ENCODE measurements around the gene GABRG3. TPM values are rescaled to one million over a fixed set of nuclear protein-coding genes. Genes with fewer than 3 reads are reported as not detected.

Gene GABRG3
- total and polyA plus RNA-seq, 10 of the 15 experiments (the other 5 are each of a cell fraction or from before 2014, with no cell fraction given), result 0.15 TPM; not detected in 9

DNA sequence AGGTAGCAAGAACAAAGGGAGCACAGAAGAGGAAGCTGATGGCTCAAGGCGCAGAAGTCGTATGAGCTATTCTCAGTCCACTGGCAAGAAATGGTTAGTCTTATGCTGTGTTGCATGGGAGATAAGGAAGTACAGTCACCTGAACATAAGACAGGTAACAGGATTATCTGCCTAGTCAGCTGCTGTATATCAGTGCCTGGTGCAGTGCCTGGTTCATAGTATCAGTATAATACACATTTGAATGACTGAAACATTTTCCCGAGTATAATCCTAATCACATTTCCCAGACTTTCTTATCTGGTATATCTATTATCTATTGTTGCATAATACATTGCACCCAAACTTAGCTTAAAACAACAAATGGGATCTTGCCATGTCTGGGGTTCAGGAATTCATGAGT, 302.5 kb downstream of the GABRG3 start:
- no peaks in the 10 kb centered on the region for H3K27me3 ChIP-seq (replicated peaks in 1 of 2; ENCODE audit: control insufficient read depth in 2 of 2, insufficient read depth in 2 of 2, low read length in 1 of 2)
- no peaks in the 10 kb centered on the region; the same call in 2 of the 3 replicates for H3K9me3 ChIP-seq (replicated peaks; ENCODE audit: control insufficient read depth, insufficient read depth, low read length)
- no peaks in the 10 kb centered on the region for H3K4me1 ChIP-seq (ENCODE audit: control insufficient read depth, insufficient read depth, low read length)
- no peak for DNase-seq (ENCODE audit: low read depth, low spot score)
- in situ Hi-C loops (cut with MboI) (no loop called here), intact Hi-C loops (cut with micrococcal nuclease; ENCODE audit: unreplicated experiment) (no loop called here)
- no peak for FAIRE-seq
- ChIA-PET CTCF (no interaction called here), POLR2A (no interaction called here), RAD21 (ENCODE audit: unreplicated experiment) (no interaction called here), SMC1A (ENCODE audit: uncharacterized antibody, unreplicated experiment) (no interaction called here)
- no TSS peak for BruUV-seq (replicated peaks)
- H3K79me2 ChIP-seq (ENCODE audit: control insufficient read depth, insufficient read depth, low read length), result no peaks in the 10 kb centered on the region
- H3K27ac ChIP-seq (ENCODE audit: control insufficient read depth, insufficient read depth), result no peak overlapping the region
- no peak overlapping the region for H3K4me2 ChIP-seq (ENCODE audit: control insufficient read depth, insufficient read depth)
- no peaks in the 10 kb centered on the region for H3K36me3 ChIP-seq (ENCODE audit: control insufficient read depth in 2 of 2, insufficient read depth in 2 of 2, low read length in 1 of 2)
- H4K20me1 ChIP-seq (ENCODE audit: control insufficient read depth, insufficient read depth), result no peaks in the 10 kb centered on the region
- WGBS (ENCODE audit: insufficient coverage, insufficient replicate concordance, low lambda C conversion rate, missing lambda C conversion rate), result 60% methylated on average over 3 of the region's 3 CpGs
- no peak for TF ChIP-seq SPI1 (IDR thresholded peaks at IDR 0.05; ENCODE audit: borderline replicate concordance, insufficient read depth, low read depth, low read length)
- no peak for TF ChIP-seq SREBF1 (IDR thresholded peaks at IDR 0.05; ENCODE audit: low read length)
- no peak for TF ChIP-seq NR2F1 (conservative IDR thresholded peaks at IDR 0.05)
- TF ChIP-seq, protein P1, sequence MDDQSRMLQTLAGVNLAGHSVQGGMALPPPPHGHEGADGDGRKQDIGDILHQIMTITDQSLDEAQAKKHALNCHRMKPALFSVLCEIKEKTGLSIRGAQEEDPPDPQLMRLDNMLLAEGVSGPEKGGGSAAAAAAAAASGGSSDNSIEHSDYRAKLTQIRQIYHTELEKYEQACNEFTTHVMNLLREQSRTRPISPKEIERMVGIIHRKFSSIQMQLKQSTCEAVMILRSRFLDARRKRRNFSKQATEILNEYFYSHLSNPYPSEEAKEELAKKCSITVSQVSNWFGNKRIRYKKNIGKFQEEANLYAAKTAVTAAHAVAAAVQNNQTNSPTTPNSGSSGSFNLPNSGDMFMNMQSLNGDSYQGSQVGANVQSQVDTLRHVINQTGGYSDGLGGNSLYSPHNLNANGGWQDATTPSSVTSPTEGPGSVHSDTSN (IDR thresholded peaks at IDR 0.05; ENCODE audit: insufficient replicate concordance, low read depth, low read length), result no peak
- TF ChIP-seq CHD2 (IDR thresholded peaks at IDR 0.05; ENCODE audit: borderline replicate concordance, low read depth, low read length), result no peak
- TF ChIP-seq SREBF2 (IDR thresholded peaks at IDR 0.05; ENCODE audit: low read length), result no peak
- TF ChIP-seq KLF5 (IDR thresholded peaks at IDR 0.05; ENCODE audit: partially characterized antibody), result no peak
- TF ChIP-seq, protein P2, sequence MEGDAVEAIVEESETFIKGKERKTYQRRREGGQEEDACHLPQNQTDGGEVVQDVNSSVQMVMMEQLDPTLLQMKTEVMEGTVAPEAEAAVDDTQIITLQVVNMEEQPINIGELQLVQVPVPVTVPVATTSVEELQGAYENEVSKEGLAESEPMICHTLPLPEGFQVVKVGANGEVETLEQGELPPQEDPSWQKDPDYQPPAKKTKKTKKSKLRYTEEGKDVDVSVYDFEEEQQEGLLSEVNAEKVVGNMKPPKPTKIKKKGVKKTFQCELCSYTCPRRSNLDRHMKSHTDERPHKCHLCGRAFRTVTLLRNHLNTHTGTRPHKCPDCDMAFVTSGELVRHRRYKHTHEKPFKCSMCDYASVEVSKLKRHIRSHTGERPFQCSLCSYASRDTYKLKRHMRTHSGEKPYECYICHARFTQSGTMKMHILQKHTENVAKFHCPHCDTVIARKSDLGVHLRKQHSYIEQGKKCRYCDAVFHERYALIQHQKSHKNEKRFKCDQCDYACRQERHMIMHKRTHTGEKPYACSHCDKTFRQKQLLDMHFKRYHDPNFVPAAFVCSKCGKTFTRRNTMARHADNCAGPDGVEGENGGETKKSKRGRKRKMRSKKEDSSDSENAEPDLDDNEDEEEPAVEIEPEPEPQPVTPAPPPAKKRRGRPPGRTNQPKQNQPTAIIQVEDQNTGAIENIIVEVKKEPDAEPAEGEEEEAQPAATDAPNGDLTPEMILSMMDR (IDR thresholded peaks at IDR 0.05 in 2 of 3, conservative IDR thresholded peaks at IDR 0.05 in 1 of 3; ENCODE audit: control insufficient read depth in 2 of 3, extremely low read depth in 1 of 3, insufficient read depth in 1 of 3, low read depth in 3 of 3, low read length in 3 of 3), result no peak
- TF ChIP-seq, protein P3, sequence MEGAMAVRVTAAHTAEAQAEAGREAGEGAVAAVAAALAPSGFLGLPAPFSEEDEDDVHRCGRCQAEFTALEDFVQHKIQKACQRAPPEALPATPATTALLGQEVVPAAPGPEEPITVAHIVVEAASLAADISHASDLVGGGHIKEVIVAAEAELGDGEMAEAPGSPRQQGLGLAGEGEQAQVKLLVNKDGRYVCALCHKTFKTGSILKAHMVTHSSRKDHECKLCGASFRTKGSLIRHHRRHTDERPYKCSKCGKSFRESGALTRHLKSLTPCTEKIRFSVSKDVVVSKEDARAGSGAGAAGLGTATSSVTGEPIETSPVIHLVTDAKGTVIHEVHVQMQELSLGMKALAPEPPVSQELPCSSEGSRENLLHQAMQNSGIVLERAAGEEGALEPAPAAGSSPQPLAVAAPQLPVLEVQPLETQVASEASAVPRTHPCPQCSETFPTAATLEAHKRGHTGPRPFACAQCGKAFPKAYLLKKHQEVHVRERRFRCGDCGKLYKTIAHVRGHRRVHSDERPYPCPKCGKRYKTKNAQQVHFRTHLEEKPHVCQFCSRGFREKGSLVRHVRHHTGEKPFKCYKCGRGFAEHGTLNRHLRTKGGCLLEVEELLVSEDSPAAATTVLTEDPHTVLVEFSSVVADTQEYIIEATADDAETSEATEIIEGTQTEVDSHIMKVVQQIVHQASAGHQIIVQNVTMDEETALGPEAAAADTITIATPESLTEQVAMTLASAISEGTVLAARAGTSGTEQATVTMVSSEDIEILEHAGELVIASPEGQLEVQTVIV (IDR thresholded peaks at IDR 0.05; ENCODE audit: borderline replicate concordance, partially characterized antibody), result no peak
- TF ChIP-seq, protein P4, sequence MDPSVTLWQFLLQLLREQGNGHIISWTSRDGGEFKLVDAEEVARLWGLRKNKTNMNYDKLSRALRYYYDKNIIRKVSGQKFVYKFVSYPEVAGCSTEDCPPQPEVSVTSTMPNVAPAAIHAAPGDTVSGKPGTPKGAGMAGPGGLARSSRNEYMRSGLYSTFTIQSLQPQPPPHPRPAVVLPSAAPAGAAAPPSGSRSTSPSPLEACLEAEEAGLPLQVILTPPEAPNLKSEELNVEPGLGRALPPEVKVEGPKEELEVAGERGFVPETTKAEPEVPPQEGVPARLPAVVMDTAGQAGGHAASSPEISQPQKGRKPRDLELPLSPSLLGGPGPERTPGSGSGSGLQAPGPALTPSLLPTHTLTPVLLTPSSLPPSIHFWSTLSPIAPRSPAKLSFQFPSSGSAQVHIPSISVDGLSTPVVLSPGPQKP (IDR thresholded peaks at IDR 0.05; ENCODE audit: low read depth, low read length), result no peak
- TF ChIP-seq SIN3A (IDR thresholded peaks at IDR 0.05; ENCODE audit: low read depth, low read length), result no peak
- TF ChIP-seq IKZF1 (conservative IDR thresholded peaks at IDR 0.05), result no peak
- TF ChIP-seq, protein P5, sequence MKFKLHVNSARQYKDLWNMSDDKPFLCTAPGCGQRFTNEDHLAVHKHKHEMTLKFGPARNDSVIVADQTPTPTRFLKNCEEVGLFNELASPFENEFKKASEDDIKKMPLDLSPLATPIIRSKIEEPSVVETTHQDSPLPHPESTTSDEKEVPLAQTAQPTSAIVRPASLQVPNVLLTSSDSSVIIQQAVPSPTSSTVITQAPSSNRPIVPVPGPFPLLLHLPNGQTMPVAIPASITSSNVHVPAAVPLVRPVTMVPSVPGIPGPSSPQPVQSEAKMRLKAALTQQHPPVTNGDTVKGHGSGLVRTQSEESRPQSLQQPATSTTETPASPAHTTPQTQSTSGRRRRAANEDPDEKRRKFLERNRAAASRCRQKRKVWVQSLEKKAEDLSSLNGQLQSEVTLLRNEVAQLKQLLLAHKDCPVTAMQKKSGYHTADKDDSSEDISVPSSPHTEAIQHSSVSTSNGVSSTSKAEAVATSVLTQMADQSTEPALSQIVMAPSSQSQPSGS (IDR thresholded peaks at IDR 0.05; ENCODE audit: low read length), result no peak
- TF ChIP-seq, protein P6, sequence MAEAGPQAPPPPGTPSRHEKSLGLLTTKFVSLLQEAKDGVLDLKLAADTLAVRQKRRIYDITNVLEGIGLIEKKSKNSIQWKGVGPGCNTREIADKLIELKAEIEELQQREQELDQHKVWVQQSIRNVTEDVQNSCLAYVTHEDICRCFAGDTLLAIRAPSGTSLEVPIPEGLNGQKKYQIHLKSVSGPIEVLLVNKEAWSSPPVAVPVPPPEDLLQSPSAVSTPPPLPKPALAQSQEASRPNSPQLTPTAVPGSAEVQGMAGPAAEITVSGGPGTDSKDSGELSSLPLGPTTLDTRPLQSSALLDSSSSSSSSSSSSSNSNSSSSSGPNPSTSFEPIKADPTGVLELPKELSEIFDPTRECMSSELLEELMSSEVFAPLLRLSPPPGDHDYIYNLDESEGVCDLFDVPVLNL (IDR thresholded peaks at IDR 0.05; ENCODE audit: low read depth, low read length), result no peak
- TF ChIP-seq ZNF207 (IDR thresholded peaks at IDR 0.05; ENCODE audit: borderline replicate concordance), result no peak
- ATAC-seq, result no peak
- H2AFZ ChIP-seq (ENCODE audit: control insufficient read depth, low read depth, low read length), result no peak overlapping the region
- no peak overlapping the region for H3K4me3 ChIP-seq
- H3K9ac ChIP-seq (ENCODE audit: control insufficient read depth, insufficient read depth, low read length), result no peak overlapping the region
